Progenitor cell of endocrine pancreas (in vitro differentiated cells): Measurements from ENCODE around the gene ASIC2. TPM values are rescaled to one million over a fixed set of nuclear protein-coding genes. Genes with fewer than 3 reads are reported as not detected.

Source experiments
- DNase-seq: peaks from one replicate; pipeline ENCODE4 v3.0.0; 2021; ENCODE audit warnings: low spot score; ENCODE audit not compliant: unreplicated experiment
- H3K27ac Mint-ChIP-seq: 2 replicates; pipeline ENCODE4 v1.8.0; 2021; ENCODE audit warnings: mild to moderate bottlenecking, moderate library complexity, mixed read lengths
- H3K27me3 Mint-ChIP-seq: 2 replicates; pipeline ENCODE4 v1.8.0; 2021; ENCODE audit warnings: mixed read lengths
- H3K36me3 Mint-ChIP-seq: 2 replicates; pipeline ENCODE4 v1.8.0; 2022; ENCODE audit warnings: mixed read lengths; ENCODE audit not compliant: insufficient read depth
- H3K4me1 Mint-ChIP-seq: 2 replicates; pipeline ENCODE4 v1.8.0; 2021; ENCODE audit warnings: low read depth, mixed read lengths
- H3K4me3 Mint-ChIP-seq: 2 replicates; pipeline ENCODE4 v1.8.0; 2021; ENCODE audit warnings: low read depth, mild to moderate bottlenecking, moderate library complexity, mixed read lengths
- H3K9me3 Mint-ChIP-seq: 2 replicates; pipeline ENCODE4 v1.8.0; 2021; ENCODE audit warnings: low read depth, mixed read lengths
- CTCF ChIP-seq: fragments of 200-600 bp; sonication (generic); IDR thresholded peaks from one replicate; pipeline ENCODE4 v1.5.0; 2021; ENCODE audit warnings: antibody characterized with exemption, mild to moderate bottlenecking; ENCODE audit not compliant: unreplicated experiment
- total RNA-seq: library from RNA; stranded (reverse); gene quantifications from 2 replicates; pipeline ENCODE4 v1.2.1, GENCODE V29; 2021

Gene ASIC2
- total RNA-seq, 1 donor from 2014 or later: 0.29 TPM

DNA sequence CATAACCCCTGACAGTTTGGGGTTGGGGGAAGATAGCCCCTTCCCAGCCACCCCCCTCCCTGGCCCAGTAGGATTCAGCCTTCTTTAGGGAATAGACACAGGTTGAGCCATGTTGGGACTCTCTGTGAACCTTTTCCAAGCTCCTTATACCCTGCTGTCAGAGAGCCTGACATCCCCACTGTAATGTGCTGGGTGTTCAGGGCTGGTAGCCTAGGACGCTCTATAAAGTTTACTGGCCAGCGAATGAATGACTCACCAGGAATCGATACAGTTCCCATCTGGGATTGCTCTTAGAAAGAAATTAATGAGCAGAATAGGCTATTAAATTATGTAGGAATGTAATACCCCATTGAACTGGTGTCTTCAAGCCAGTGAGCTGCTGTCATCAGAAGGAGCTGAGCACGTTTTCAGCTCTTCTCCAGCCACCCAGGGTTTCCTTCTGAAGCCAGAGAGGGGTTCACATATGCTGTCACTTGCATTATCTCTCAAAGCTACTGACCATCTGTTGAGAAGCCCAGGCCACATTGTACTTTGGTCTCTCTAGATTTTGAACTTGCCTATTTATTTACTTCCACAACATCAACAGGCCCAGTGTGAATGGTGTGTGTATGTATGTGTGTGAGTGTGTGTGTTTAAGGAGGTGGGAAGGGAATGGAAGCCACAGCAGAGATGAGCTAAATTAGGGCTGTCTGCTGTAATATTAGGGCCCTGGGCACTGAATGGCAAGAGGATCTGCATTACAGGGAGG, 236.5 kb downstream of the ASIC2 start:
- no peak for TF ChIP-seq CTCF
- DNase-seq: no peak
- Mint-ChIP-seq H3K27ac (no peak overlapping the region), H3K4me3 (no peak overlapping the region), H3K4me1 (no peaks in the 10 kb centered on the region), H3K36me3 (no peaks in the 10 kb centered on the region), H3K9me3 (peaks cover 7% of the 10 kb centered on the region), H3K27me3 (peaks cover 22% of the 10 kb centered on the region)

GRCh38 chr17:33055746-33056145, 237.3 kb downstream of the ASIC2 start:
- TF ChIP-seq CTCF: no peak
- no peak overlapping the region for H3K27ac Mint-ChIP-seq
- no peak for DNase-seq
- H3K9me3 Mint-ChIP-seq: peaks cover 5% of the 10 kb centered on the region
- H3K36me3 Mint-ChIP-seq: no peaks in the 10 kb centered on the region
- H3K4me3 Mint-ChIP-seq: no peak overlapping the region
- peaks cover 23% of the 10 kb centered on the region for H3K27me3 Mint-ChIP-seq
- no peaks in the 10 kb centered on the region for H3K4me1 Mint-ChIP-seq

DNA sequence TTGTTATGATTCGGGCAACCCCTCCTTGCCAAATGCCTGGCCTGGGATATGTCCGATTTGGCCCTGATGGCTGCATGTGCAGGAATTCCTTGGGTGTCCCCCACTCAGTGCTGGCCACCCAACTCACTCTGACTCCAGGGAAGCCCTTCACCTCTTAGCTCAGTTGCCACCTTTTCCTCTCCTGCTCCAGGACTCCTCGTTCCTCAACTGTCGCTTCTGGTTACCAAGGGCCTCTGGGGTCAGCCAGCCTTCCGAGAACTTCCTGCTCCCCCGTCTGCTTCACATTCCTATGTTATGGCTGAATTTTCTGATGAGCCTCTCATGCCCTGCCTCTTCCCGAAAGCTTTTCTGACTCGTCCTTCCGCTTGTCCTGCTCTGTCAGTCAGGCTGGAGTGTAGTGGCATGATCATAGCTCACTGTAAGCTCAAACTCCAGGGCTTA, 237.9 kb downstream of the ASIC2 start:
- no peak for DNase-seq
- TF ChIP-seq CTCF: no peak
- no peaks in the 10 kb centered on the region for H3K4me1 Mint-ChIP-seq
- no peak overlapping the region for H3K4me3 Mint-ChIP-seq
- no peak overlapping the region for H3K27ac Mint-ChIP-seq
- H3K27me3 Mint-ChIP-seq: peaks cover 19% of the 10 kb centered on the region
- H3K36me3 Mint-ChIP-seq: no peaks in the 10 kb centered on the region
- H3K9me3 Mint-ChIP-seq: no peaks in the 10 kb centered on the region

GRCh38 chr17:33054412-33054811, 238.7 kb downstream of the ASIC2 start:
- H3K27ac Mint-ChIP-seq: no peak overlapping the region

DNA sequence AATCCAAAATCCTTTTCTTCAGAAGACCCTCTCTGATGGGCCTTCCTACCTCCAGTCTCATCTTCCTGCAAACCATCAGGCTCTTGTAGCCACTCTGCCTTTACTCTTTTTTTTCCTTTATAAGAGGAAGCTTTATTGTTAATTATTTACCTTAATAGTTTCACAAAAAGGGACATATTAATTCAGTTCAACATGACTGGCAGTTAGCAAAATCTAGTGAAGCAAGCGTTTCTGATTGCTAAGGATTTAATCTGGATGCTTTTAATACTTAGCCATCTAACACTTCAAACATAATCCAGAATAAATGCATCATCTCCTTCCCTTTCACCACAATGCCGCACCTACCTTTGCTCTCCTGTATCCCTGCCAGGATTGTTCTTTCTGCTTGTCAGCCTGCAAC, 239.4 kb downstream of the ASIC2 start:
- TF ChIP-seq CTCF: no peak
- Mint-ChIP-seq H3K27ac (no peak overlapping the region), H3K36me3 (no peaks in the 10 kb centered on the region), H3K9me3 (no peaks in the 10 kb centered on the region), H3K4me1 (no peaks in the 10 kb centered on the region), H3K27me3 (peaks cover 19% of the 10 kb centered on the region), H3K4me3 (no peak overlapping the region)
- DNase-seq: no peak

More at GRCh38 chr17:33054412-33054811, 238.7 kb downstream of the ASIC2 start:
- H3K27me3 Mint-ChIP-seq: peaks cover 19% of the 10 kb centered on the region
- H3K4me3 Mint-ChIP-seq: no peak overlapping the region
- no peaks in the 10 kb centered on the region for H3K4me1 Mint-ChIP-seq
- no peaks in the 10 kb centered on the region for H3K36me3 Mint-ChIP-seq
- TF ChIP-seq CTCF: no peak
- DNase-seq: no peak
- H3K9me3 Mint-ChIP-seq: no peaks in the 10 kb centered on the region
